K562 (cell line): ENCODE results near the gene TAF4. TPM values are rescaled to one million over a fixed set of nuclear protein-coding genes. Genes with fewer than 3 reads are reported as not detected.

Experiments
- ATAC-seq: fragments of 200-7000 bp; cut with Tn5 transposase; 3 replicates; pipeline ENCODE4 v1.9.1; 2020; ENCODE audit warnings: moderate library complexity
- BruUV-seq: library from RNA; stranded (reverse); fragments of 400-500 nt; replicated peaks from 2 replicates; lab custom pipeline; 2021; lab: Mats Ljungman, UMichigan
- CTCF ChIA-PET: fragments of 300-600 bp; formaldehyde crosslinking; extraction: SDS; loops from one replicate; lab custom pipeline; 2021; ENCODE audit warnings: low intra/inter-chr PET ratio; lab: Yijun Ruan, JAX
- POLR2A ChIA-PET: fragments of 300-600, 350-650 bp; sonication (Branson Sonifier 250); formaldehyde crosslinking; extraction: SDS; loops from one replicate; lab custom pipeline; 2021; ENCODE audit warnings: antibody characterized with exemption, inconsistent platforms; lab: Yijun Ruan, JAX
- DNase-seq, 4 experiments: peaks; one replicate each; pipeline versions ENCODE4 v3.0.0 to v3.0.0-alpha.2; 2011 to 2018; ENCODE audit warnings: low spot score in 3 of 4, mixed read lengths in 3 of 4; ENCODE audit errors: extremely low read depth in 1 of 4
- FAIRE-seq: peaks from 2 replicates; lab custom pipeline; 2011; peaks lifted over from hg19 to GRCh38; lab: Jason Lieb, UNC
- H2AFZ ChIP-seq: 2 replicates; pipeline ENCODE4 v1.6.0; 2011; ENCODE audit warnings: low read depth, low read length, control low read depth, inconsistent platforms
- H3K27ac ChIP-seq: fragments of 200-600 bp; 3 replicates; pipeline ENCODE4 v1.8.0; 2011; ENCODE audit warnings: low read depth, mild to moderate bottlenecking, control low read depth, inconsistent platforms, low read length, moderate library complexity, mixed read lengths; ENCODE audit errors: extremely low read depth
- H3K27me3 ChIP-seq, 2 experiments: fragments of 300-600 bp in 1 of 2; 2 replicates in 1 of 2; 3 replicates in 1 of 2; pipeline versions ENCODE4 v1.6.0 to v1.8.0; 2011; ENCODE audit warnings: inconsistent platforms in 2 of 2, low read length in 2 of 2, mild to moderate bottlenecking in 1 of 2, mixed read lengths in 1 of 2, moderate library complexity in 1 of 2; ENCODE audit not compliant: control insufficient read depth in 2 of 2, insufficient read depth in 2 of 2
- H3K36me3 ChIP-seq: fragments of 300-600 bp; 3 replicates; pipeline ENCODE4 v1.8.0; 2011; ENCODE audit warnings: mild to moderate bottlenecking, low read length, inconsistent platforms; ENCODE audit not compliant: control insufficient read depth, insufficient read depth
- H3K4me1 ChIP-seq, 2 experiments: fragments of 200-600 bp in 1 of 2; replicated peaks in 1 of 2; 2 replicates in 1 of 2; 3 replicates in 1 of 2; pipeline versions ENCODE4 v1.5.1 to v1.8.0; 2011; ENCODE audit warnings: inconsistent platforms in 2 of 2, low read length in 2 of 2, mild to moderate bottlenecking in 1 of 2, mixed read lengths in 1 of 2, moderate library complexity in 1 of 2; ENCODE audit not compliant: control insufficient read depth in 2 of 2, insufficient read depth in 2 of 2
- H3K4me2 ChIP-seq: 2 replicates; pipeline ENCODE4 v1.6.1; 2011; ENCODE audit warnings: low read length, control low read depth, inconsistent platforms, mixed read lengths; ENCODE audit not compliant: insufficient read depth
- H3K4me3 ChIP-seq: fragments of 200-600 bp; sonication (generic), shearing (Covaris generic); 2 replicates; pipeline ENCODE4 v1.5.1; 2016; ENCODE audit warnings: control low read depth, inconsistent platforms
- H3K79me2 ChIP-seq: fragments of 200-600 bp; 3 replicates; pipeline ENCODE4 v1.8.0; 2011; ENCODE audit warnings: low read length, inconsistent platforms; ENCODE audit not compliant: control insufficient read depth, insufficient read depth
- H3K9ac ChIP-seq, 2 experiments: 2 replicates each; pipeline versions ENCODE4 v1.6.0 to v1.6.1; 2011; ENCODE audit warnings: low read depth in 2 of 2, low read length in 2 of 2, control low read depth in 1 of 2, inconsistent platforms in 1 of 2, mild to moderate bottlenecking in 1 of 2, mixed read lengths in 1 of 2; ENCODE audit not compliant: insufficient read depth in 1 of 2
- H3K9me1 ChIP-seq: one replicate; pipeline ENCODE4 v1.6.0; 2011; ENCODE audit warnings: inconsistent platforms, mild to moderate bottlenecking, low read length, moderate library complexity; ENCODE audit not compliant: control insufficient read depth, insufficient read depth
- H3K9me3 ChIP-seq: replicated peaks from 2 replicates; pipeline ENCODE4 v1.5.1; 2011; ENCODE audit warnings: low read depth, low read length, inconsistent platforms; ENCODE audit not compliant: control insufficient read depth, insufficient read depth
- H4K20me1 ChIP-seq: replicated peaks from 2 replicates; pipeline ENCODE4 v1.6.1; 2011; ENCODE audit warnings: low read length, inconsistent platforms, mixed read lengths; ENCODE audit not compliant: control insufficient read depth, insufficient read depth
- FOXJ2 ChIP-seq: fragments of 200-800 bp; sonication (Bioruptor generic); IDR thresholded peaks from 2 replicates; pipeline ENCODE4 v1.6.1; 2016; ENCODE audit warnings: missing genetic modification characterization, missing compliant biosample characterization
- POLR2G ChIP-seq: fragments of 200-400 bp; formaldehyde crosslinking; IDR thresholded peaks from 2 replicates; pipeline ENCODE4 v1.6.1; 2017; ENCODE audit warnings: low read depth, mild to moderate bottlenecking, antibody characterized with exemption, low read length, moderate library complexity
- SRSF9 ChIP-seq: fragments of 200-400 bp; formaldehyde crosslinking; IDR thresholded peaks from 2 replicates; pipeline ENCODE4 v1.6.1; 2017; ENCODE audit warnings: low read depth, low read length, borderline replicate concordance
- WGBS: fragments of 100-300 bp; shearing (Covaris generic); methylation state at CpG from one replicate; pipeline ENCODE4 v1.1.6; 2016; ENCODE audit warnings: low coverage, mixed read lengths; ENCODE audit not compliant: insufficient coverage; ENCODE audit errors: missing lambda C conversion rate; 5-methylcytosine and 5-hydroxymethylcytosine counted together
- in situ Hi-C: fragments of 300-500 bp; cut with MboI; formaldehyde crosslinking; loops from 4 replicates; pipeline ENCODE4 v1.15.0; 2018; ENCODE audit warnings: inconsistent platforms, mixed read lengths
- intact Hi-C: fragments of 100-400 bp; cut with micrococcal nuclease; formaldehyde crosslinking; loops from 2 replicates; pipeline ENCODE4 v1.14.2; 2022
- polyA plus RNA-seq, 8 experiments: library from polyadenylated mRNA; depleted of rRNA in 4 of 8; stranded (reverse) in 5 of 8; unstranded in 3 of 8; fragments of >200 nt; fragmentation: Nextera tagmentation in 2 of 8; fragmentation: Illumina TruSeq in 1 of 8; extraction: Ambion mirVana in 2 of 8; extraction: Trizol in 1 of 8; gene quantifications; 2 replicates each; pipeline versions ENCODE4 v1.2.1 to v1.2.3, GENCODE V29; 2011 to 2014; ENCODE audit warnings: inconsistent platforms in 1 of 8, missing spikeins in 1 of 8
- total RNA-seq, 7 experiments: library from RNA; depleted of rRNA in 6 of 7; stranded (reverse); fragments of >200 nt in 6 of 7; fragmentation: Illumina TruSeq in 2 of 7; extraction: Trizol in 2 of 7; gene quantifications; 2 replicates each; pipeline versions ENCODE4 v1.2.1 to v1.2.3, GENCODE V29; 2011 to 2021; ENCODE audit warnings: low replicate concordance in 1 of 7

Gene TAF4
- total and polyA plus RNA-seq, 9 of the 15 experiments (the other 6 are each of a cell fraction or from before 2014, with no cell fraction given): 0.44 to 28.3 (median 5.6) TPM

DNA sequence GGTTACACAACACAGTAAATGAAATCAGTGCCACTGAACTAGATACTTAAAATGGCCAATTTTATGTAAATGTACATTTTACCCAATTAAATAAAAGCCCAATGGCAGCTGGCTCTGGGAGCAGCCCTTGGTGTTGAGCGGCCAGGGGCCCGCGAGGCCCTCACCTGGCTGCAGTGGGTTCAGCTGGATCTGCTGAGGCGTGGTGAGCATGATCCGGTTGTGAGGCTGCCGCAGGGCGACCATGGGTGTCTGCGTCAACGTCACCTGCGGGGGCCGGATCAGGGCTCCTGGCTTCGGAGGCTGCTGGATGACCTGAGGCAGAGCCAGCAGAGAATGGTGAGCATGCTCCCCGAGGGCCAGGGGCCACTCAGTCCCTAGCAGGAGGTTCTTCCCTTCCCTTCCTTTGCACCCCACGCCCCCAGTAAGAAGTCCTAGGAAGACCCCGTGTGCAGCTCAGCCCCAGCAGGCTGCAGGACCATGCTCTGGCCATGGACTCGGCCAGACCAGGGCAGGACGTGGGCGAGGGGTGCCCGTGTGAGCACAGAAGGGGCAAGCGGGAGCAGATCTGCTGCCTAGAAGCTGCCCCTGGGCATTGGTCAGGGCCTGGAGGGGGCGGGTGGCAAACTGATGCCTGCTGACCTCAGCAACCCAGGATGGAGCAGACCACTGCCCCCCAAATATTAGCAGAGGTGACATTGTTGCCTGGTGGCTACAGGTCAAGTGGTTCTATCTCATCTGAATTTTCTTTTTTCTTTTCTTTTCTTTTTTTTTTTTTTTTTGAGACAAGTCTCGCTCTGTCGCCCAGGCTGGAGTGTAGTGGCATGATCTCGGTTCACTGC lies 61.9 kb downstream of the TAF4 start:
- H3K9ac ChIP-seq: peak overlapping the region in 1 of 2 experiments; percentile 46; a peak in 1 of 4 replicates
- H3K4me3 ChIP-seq: no peak overlapping the region
- H3K79me2 ChIP-seq: no peaks in the 10 kb centered on the region
- in situ Hi-C loops (no loop called here), intact Hi-C loops (no loop called here)
- H3K36me3 ChIP-seq: peaks cover 91% of the 10 kb centered on the region; the same call in 2 of the 3 replicates
- ChIA-PET CTCF (no interaction called here), POLR2A (interaction anchor here (0.6 kb wide), 1 partner anchor 12 kb away, joined by 3 read pairs; no protein-coding TSS in a partner anchor)
- no peak for DNase-seq
- no peak overlapping the region for H2AFZ ChIP-seq
- H3K9me3 ChIP-seq: no peaks in the 10 kb centered on the region
- TF ChIP-seq FOXJ2 (no peak), SRSF9 (no peak), POLR2G (0 out of 2 replicates have a peak, but pooled peaks have one; percentile 27)
- no peak overlapping the region for H3K27ac ChIP-seq
- no peak for FAIRE-seq
- no peak overlapping the region for H3K4me2 ChIP-seq
- no peaks in the 10 kb centered on the region for H4K20me1 ChIP-seq
- H3K4me1 ChIP-seq: no peaks in the 10 kb centered on the region; a peak in 1 of 5 replicates
- H3K27me3 ChIP-seq: no peaks in the 10 kb centered on the region
- BruUV-seq: no TSS peak
- 95% methylated on average over 19 of the region's 24 CpGs for WGBS
- H3K9me1 ChIP-seq: no peaks in the 10 kb centered on the region
- no peak for ATAC-seq
